DMS 273 treated with DMSO at 0.1 percent for 48 hours (cell line): ENCODE data around the gene MAP3K8.
"Not testable (repeated sequence)": the region's sequence is repeated elsewhere in the genome, so short reads cannot be mapped to it uniquely, and the experiment has no call there.

Experiments used
- DNase-seq: peaks from one replicate; lab custom pipeline; 2025; lab: John Stamatoyannopoulos, UW

The MAP3K8 gene

GRCh38 chr10:30447125-30447799 lies 13.3 kb downstream of the MAP3K8 start:
- DNase-seq: no peak

DNA sequence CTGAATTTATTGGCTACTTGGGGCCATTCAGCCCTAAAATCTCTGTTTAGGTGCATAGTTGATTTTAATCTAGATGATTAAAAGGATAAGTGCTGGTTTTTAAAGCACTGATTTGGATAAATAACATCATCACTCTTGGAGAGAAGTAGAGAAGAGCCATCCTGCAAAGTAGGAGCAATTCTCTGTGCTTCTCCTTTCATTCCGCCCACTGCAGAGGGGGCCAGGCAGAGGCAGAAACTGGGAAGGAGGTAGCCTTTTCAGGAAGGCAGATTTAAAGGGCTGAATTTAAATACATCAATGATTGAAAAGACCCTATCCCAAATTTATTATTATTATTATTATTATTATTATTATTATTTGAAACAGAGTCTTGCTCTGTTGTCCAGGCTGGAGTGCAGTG lies 14.1 kb downstream of the MAP3K8 start:
- no peak for DNase-seq

- no peak for DNase-seq
Measured at GRCh38 chr10:30453764-30454527, 20.0 kb downstream of the MAP3K8 start.

DNA sequence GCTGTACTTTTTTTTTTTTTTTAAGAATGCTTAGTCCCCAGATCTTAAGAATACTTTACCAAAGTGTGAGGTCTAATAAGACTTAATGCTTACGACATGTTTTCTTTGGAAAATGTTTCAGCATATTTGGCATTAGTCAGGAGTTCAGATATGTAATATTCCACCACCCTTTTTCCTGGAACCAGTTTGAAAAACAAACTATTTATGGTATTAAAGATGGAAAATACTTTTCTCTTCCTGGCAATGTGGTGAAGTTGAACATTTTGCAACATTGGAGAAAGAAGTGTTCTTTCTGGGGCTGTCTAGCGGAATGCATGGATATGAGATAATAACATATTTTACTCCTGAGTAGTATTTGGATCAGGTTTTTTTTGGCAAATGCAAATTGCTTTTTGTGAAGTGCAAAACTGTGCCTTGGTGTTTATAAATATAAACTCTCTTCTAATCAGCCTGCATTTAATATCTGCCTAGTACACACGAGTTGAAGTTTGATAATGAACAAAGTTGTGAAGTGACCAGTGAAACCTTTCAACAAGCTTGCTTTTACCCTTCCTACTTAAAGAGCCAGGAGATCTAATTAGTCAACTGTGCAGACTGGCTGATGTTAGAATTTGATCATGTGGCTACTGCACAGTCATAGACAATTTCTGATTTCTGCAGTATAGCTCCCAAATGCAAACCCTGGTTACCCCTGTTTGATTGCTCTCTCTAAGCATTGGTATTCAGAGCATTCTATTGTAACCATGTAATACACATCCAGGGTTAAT lies 20.9 kb downstream of the MAP3K8 start:
- no peak for DNase-seq

DNA sequence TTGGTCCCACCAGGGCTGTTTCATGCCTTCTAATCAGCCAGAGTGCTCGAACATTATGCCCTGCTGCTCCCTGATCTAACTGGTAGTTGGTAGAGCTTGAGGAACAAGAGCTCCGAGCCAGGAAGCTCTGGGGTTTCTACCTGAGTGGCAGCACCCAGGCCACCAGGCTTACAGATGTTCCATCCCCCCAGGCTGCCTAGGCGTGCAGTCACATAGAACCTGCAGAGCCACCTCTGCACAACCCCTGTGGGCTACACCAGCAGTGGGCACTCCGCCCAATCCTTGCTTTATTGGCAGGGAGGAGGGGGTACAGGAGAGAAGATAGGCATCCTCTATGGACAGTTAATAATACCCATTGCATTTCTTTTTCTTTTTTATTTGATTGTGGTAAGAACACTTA lies 21.8 kb downstream of the MAP3K8 start:
- no peak for DNase-seq

DNA sequence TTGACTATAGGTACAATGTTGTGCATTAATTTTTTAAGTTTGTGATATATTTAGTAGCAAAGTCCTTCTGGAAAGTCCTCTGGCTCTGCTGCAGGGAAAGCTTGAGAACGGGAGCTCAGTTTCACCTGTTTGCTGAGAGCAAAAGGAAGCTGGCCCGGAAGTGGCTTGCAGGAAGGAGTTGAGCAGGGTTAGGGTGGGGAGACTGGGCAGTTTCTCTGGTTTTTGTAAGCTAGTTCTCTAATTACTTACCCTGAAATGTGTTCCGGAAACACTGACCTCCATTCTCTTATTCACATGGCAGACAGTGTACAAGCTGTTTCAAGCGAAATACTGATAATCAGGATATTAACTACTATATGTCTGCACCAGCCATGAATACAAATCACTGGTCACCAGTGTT lies 22.3 kb downstream of the MAP3K8 start:
- DNase-seq: no peak

GRCh38 chr10:30459283-30459682 lies 25.3 kb downstream of the MAP3K8 start:
- DNase-seq: no peak

DNA sequence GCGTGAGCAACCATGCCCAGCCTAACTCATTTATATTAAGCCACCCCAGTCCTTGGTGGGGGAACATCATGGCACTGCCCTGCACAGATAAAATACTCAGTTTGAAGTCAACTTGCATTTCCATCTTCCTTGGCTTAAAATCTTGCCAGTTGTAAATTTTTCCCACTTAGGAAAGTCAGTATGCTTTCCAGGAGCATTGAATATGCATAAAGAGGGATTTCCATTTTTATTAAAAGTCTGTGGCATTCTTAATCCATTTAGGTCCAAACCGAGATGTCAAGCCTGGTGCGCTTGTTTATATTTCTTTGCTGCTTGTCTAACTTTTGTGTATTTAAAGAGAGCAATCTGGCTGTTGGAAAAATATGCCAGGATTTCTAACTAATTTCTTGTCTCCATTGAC lies 26.1 kb downstream of the MAP3K8 start:
- no peak for DNase-seq

- no peak for DNase-seq
Measured at GRCh38 chr10:30462513-30462912, 28.5 kb downstream of the MAP3K8 start.

GRCh38 chr10:30463944-30464451 lies 30.0 kb downstream of the MAP3K8 start:
- no peak for DNase-seq

DNA sequence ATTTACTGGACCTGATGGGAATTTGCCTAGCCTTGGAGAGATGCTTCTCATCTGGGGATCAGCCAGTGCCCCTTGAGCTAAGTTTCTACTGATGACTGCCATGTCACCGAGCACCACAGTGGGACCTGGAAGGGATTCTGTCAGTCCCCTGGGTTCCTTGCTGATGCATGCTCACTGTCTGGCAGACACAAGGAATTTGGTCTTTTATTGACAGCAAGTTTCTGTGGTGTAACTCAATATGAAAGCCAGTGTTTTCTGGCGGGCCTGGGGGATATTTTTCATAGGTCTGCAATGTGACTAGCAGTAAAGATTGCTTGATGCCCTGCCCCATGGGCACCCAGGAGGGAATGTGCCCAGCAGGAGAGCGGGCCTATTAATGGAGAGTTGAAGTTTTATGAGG lies 30.7 kb downstream of the MAP3K8 start:
- DNase-seq: no peak

GRCh38 chr10:30466445-30466844 lies 32.5 kb downstream of the MAP3K8 start:
- no peak for DNase-seq

- no peak for DNase-seq
Measured at GRCh38 chr10:30467651-30468338, 33.8 kb downstream of the MAP3K8 start.

- no peak for DNase-seq
Measured at GRCh38 chr10:30472414-30473155, 38.6 kb downstream of the MAP3K8 start.

DNA sequence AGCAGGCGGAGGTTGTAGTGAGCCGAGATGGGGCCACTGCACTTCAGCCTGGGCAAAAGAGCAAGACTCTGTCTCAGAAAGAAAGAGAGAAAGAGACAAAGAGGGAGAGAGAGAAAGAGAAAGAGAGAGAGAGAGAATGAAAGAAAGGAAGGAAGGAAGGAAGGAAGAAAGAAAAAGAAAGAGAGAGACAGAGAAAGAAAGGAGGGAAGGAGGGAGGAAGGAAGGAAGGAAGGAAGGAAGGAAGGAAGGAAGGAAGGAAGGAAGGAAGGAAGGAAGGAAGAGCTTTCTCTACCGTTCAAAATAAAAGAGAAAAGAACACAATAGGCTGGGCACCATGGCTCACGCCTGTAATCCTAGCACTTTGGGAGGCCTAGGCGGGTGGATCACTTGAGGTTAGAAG lies 41.5 kb downstream of the MAP3K8 start:
- DNase-seq: not testable (repeated sequence)

GRCh38 chr10:30476511-30477155 lies 42.6 kb downstream of the MAP3K8 start:
- no peak for DNase-seq

DNA sequence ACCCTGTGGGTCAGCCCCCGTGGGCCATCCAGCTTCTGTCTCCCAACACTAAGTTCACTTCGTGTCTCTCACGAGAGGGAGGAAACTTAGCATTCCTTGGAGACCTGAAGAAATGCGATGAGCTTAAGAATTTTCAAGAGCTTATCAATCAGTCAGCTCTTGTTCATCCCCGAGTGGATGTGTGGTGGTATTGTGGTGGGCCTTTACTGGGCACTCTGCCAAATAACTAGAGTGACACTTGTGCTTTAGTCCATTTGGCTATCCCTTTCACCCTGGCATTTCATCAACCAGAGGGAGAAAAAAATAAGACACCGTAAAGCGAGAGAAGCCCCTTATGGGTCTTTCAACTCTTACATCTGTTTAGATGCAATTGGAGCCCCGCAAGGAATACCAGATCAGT lies 45.5 kb downstream of the MAP3K8 start:
- not testable (repeated sequence) for DNase-seq

GRCh38 chr10:30481603-30482002 lies 47.6 kb downstream of the MAP3K8 start:
- DNase-seq: no peak

GRCh38 chr10:30488316-30488715 lies 54.3 kb downstream of the MAP3K8 start:
- no peak for DNase-seq

DNA sequence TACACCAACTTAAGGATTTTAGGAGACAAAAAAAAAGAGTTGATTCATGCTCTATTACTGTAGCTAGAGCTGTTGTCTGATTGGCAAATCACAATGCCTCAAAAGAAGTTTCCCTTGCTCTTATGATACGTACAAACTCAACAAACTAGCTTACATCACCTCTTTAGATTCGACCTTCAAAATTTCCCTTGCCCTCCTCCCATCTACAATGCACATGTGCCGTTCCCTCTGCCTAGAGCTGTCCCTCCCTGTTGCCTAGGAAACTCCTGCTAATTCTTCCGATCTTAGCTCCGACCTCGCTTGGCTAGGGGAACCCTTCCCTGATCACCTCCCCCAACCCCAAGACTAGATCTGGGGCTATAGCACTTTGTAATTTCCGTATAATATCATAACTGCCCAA lies 55.4 kb downstream of the MAP3K8 start:
- no peak for DNase-seq
